ENCODE data around the gene FBXL14. TPM values are rescaled to one million over a fixed set of nuclear protein-coding genes. Genes with fewer than 3 reads are reported as not detected.
A peak's percentile ranks its signal among the peaks of the same experiment; 100 is the strongest.

Gene FBXL14
- total and polyA plus RNA-seq, 2 experiments from 2014 or later: 1.9 to 9.3 TPM

DNA sequence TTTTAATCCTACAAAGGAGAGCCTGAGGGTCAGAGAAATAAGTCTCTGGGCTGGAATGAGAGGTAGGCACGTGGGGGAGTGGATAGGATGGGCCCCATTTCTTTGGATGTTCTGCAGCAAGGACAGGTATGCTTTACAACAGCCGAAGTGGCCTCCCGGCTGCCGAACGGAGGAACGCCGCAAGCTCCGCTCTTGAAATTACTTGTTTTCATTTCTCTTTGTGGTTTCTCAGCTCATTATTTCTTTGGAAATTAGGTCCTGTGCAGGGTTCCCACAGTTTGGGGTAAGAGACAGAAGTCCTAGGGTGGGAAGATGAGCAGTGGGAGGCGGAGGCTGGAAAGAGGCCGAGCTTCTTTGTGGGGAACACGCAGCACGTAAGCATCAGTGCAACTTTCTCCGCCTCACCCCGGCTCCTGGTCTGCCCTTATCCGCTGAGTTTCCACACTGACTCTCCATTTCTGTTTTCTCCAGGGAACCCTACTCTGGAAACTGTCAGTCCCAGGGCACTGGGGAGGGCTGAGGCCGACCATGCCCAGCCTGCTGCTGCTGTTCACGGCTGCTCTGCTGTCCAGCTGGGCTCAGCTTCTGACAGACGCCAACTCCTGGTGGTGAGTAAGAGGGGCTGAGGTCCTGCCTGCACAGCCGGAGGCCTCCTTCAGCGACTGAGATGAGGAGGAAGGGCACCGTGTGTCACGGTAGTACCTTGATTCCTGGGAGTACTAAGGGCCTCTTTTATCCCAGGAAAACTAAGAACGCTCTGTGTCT, 36.6 kb upstream of the FBXL14 start:
- DNase-seq: no peak
- Histone ChIP-seq H3K4me1 (ENCODE audit: insufficient read depth) (peaks cover 20% of the 10 kb centered on the region), H2AFZ (no peak overlapping the region), H3K36me3 (ENCODE audit: low read depth) (peaks cover 20% of the 10 kb centered on the region; the same call in 1 of the 2 replicates), H3K9me3 (ENCODE audit: low read depth) (no peaks in the 10 kb centered on the region), H4K20me1 (ENCODE audit: insufficient read depth) (no peaks in the 10 kb centered on the region; the same call in 1 of the 2 replicates), H3K27ac (no peak overlapping the region), H3K9me2 (ENCODE audit: insufficient read depth) (no peaks in the 10 kb centered on the region), H3K4me3 (no peak overlapping the region), H3F3A (ENCODE audit: insufficient read depth) (peaks cover 55% of the 10 kb centered on the region), H3K79me2 (ENCODE audit: insufficient read depth) (peaks cover 88% of the 10 kb centered on the region), H3K9ac (no peak overlapping the region), H3K4me2 (ENCODE audit: unreplicated experiment) (peak overlapping the region; percentile 58), H3K27me3 (replicated peaks; ENCODE audit: insufficient read depth) (no peaks in the 10 kb centered on the region)
- TF ChIP-seq EZH2 (IDR thresholded peaks at IDR 0.05; ENCODE audit: insufficient read depth, poor library complexity, severe bottlenecking) (no peak), EZH2phosphoT487 (IDR thresholded peaks at IDR 0.05; ENCODE audit: insufficient read depth, low read depth) (no peak)
- in situ Hi-C loops (cut with MboI): no loop called here
- 93% methylated on average over 23 of the region's 23 CpGs for WGBS, 2 experiments (ENCODE audit: low coverage in 1 of 2, low lambda C conversion rate in 2 of 2, missing lambda C conversion rate in 2 of 2)

DNA sequence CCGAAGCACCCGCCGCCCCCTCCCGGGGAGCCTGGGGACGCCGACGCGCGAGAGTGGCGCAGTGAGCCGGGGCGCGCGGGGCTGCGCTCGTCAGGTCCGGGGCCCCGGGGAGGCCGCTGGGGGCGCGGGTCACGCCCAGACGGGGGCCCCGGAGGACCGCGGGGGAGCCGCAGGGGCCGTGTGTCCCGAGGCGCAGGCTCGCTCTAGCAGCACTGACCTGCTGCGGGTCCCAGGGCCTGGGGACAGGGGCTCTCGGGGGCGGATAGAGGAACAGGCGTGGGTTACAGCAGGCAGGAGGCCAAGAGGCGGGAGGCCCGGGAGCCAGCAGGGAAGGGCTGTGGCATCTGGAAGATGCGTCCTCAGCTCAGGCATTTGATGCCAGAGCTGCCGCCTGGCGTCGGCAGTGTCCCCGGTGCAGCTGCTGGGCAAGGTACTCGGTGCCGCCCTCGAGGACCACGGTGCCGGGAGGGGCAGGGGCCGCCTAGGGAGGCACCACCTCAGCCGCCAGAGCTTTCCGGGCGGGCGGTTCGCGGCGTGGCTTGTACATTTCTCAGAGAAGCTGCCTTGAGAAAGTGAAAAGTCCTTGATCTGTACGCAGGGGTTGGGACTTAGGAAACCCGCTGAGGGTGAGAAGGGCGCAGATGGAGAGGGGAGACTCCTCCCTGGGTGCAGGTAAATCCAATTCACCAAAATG, 35.9 kb upstream of the FBXL14 start:
- peak overlapping the region; percentile 48 for H3K4me3 ChIP-seq
- H3K9me3 ChIP-seq (ENCODE audit: low read depth): no peaks in the 10 kb centered on the region
- peaks cover 55% of the 10 kb centered on the region for H3F3A ChIP-seq (ENCODE audit: insufficient read depth)
- H3K4me1 ChIP-seq (ENCODE audit: insufficient read depth): peaks cover 27% of the 10 kb centered on the region
- peak overlapping the region; percentile 42 for H3K9ac ChIP-seq
- DNase-seq: peak; percentile 72
- no peaks in the 10 kb centered on the region; the same call in 1 of the 2 replicates for H4K20me1 ChIP-seq (ENCODE audit: insufficient read depth)
- H3K4me2 ChIP-seq (ENCODE audit: unreplicated experiment): peak overlapping the region; percentile 58
- no peaks in the 10 kb centered on the region for H3K27me3 ChIP-seq (replicated peaks; ENCODE audit: insufficient read depth)
- no peaks in the 10 kb centered on the region for H3K9me2 ChIP-seq (ENCODE audit: insufficient read depth)
- WGBS, 2 experiments (ENCODE audit: low coverage in 1 of 2, low lambda C conversion rate in 2 of 2, missing lambda C conversion rate in 2 of 2): 21 to 27% methylated on average over 35 to 44 of the region's 58 CpGs
- peaks cover 20% of the 10 kb centered on the region; the same call in 1 of the 2 replicates for H3K36me3 ChIP-seq (ENCODE audit: low read depth)
- H3K79me2 ChIP-seq (ENCODE audit: insufficient read depth): peaks cover 84% of the 10 kb centered on the region
- in situ Hi-C loops (cut with MboI): no loop called here
- no peak overlapping the region for H3K27ac ChIP-seq
- no peak for TF ChIP-seq EZH2phosphoT487 (IDR thresholded peaks at IDR 0.05; ENCODE audit: insufficient read depth, low read depth)
- TF ChIP-seq EZH2 (IDR thresholded peaks at IDR 0.05; ENCODE audit: insufficient read depth, poor library complexity, severe bottlenecking): no peak
- no peak overlapping the region for H2AFZ ChIP-seq

GRCh38 chr12:1629338-1630132, 35.2 kb upstream of the FBXL14 start:
- DNase-seq: no peak
- H3K9me2 ChIP-seq (ENCODE audit: insufficient read depth): no peaks in the 10 kb centered on the region
- peak overlapping the region; percentile 42 for H3K9ac ChIP-seq
- peak overlapping the region; percentile 48 for H3K4me3 ChIP-seq
- peaks cover 55% of the 10 kb centered on the region for H3F3A ChIP-seq (ENCODE audit: insufficient read depth)
- H3K79me2 ChIP-seq (ENCODE audit: insufficient read depth): peaks cover 86% of the 10 kb centered on the region
- peak overlapping the region; percentile 58 for H3K4me2 ChIP-seq (ENCODE audit: unreplicated experiment)
- WGBS, 2 experiments (ENCODE audit: low coverage in 1 of 2, low lambda C conversion rate in 2 of 2, missing lambda C conversion rate in 2 of 2): 34 to 44% methylated on average over 20 to 32 of the region's 32 CpGs
- no peaks in the 10 kb centered on the region for H4K20me1 ChIP-seq (ENCODE audit: insufficient read depth)
- H3K27me3 ChIP-seq (replicated peaks; ENCODE audit: insufficient read depth): no peaks in the 10 kb centered on the region
- H3K27ac ChIP-seq: no peak overlapping the region
- in situ Hi-C loops (cut with MboI): no loop called here
- H3K4me1 ChIP-seq (ENCODE audit: insufficient read depth): peaks cover 34% of the 10 kb centered on the region
- TF ChIP-seq EZH2phosphoT487 (IDR thresholded peaks at IDR 0.05; ENCODE audit: insufficient read depth, low read depth) (no peak), EZH2 (IDR thresholded peaks at IDR 0.05; ENCODE audit: insufficient read depth, poor library complexity, severe bottlenecking) (no peak)
- peaks cover 20% of the 10 kb centered on the region; the same call in 1 of the 2 replicates for H3K36me3 ChIP-seq (ENCODE audit: low read depth)
- H3K9me3 ChIP-seq (ENCODE audit: low read depth): no peaks in the 10 kb centered on the region
- no peak overlapping the region for H2AFZ ChIP-seq

All from GM23248 (cell line).